PC-9 (cell line): Measurements from ENCODE around the gene XRCC6. TPM values are rescaled to one million over a fixed set of nuclear protein-coding genes. Genes with fewer than 3 reads are reported as not detected.

Experiments used
- BruUV-seq: library from RNA; stranded (reverse); fragments of 400-500 nt; replicated peaks from 2 replicates; lab custom pipeline; 2021; lab: Mats Ljungman, UMichigan
- CTCF ChIA-PET: fragments of 300-600 bp; sonication (Branson Sonifier 250); formaldehyde crosslinking; loops from one replicate; lab custom pipeline; 2022; ENCODE audit warnings: antibody characterized with exemption; lab: Charles Lee
- POLR2A ChIA-PET: fragments of 300-600 bp; sonication (Branson Sonifier 250); formaldehyde crosslinking; loops from one replicate; lab custom pipeline; 2022; ENCODE audit warnings: antibody characterized with exemption; ENCODE audit not compliant: unreplicated experiment; lab: Charles Lee
- DNase-seq, 2 experiments: peaks; one replicate each; pipeline versions ENCODE4 v3.0.0 to v3.0.0-alpha.2; 2015 to 2022; ENCODE audit warnings: mixed read lengths in 1 of 2
- H2AFZ ChIP-seq: fragments of 200-600 bp; sonication (generic); 2 replicates; pipeline ENCODE4 v1.8.1; 2017; ENCODE audit warnings: antibody characterized with exemption
- H3F3A ChIP-seq: fragments of 200-600 bp; sonication (generic); 2 replicates; pipeline ENCODE4 v1.8.1; 2017; ENCODE audit warnings: antibody characterized with exemption, mild to moderate bottlenecking, low read depth; ENCODE audit not compliant: insufficient read depth
- H3K27ac ChIP-seq: fragments of 200-600 bp; sonication (generic); 2 replicates; pipeline ENCODE4 v1.6.1; 2016; ENCODE audit warnings: mixed run types
- H3K27me3 ChIP-seq: fragments of 200-600 bp; sonication (generic); 2 replicates; pipeline ENCODE4 v1.6.1; 2016; ENCODE audit warnings: low read depth, mixed run types; ENCODE audit not compliant: insufficient read depth
- H3K36me3 ChIP-seq: fragments of 200-600 bp; sonication (generic); 2 replicates; pipeline ENCODE4 v1.6.1; 2016; ENCODE audit warnings: low read depth, mixed run types
- H3K4me1 ChIP-seq: fragments of 200-600 bp; sonication (generic); replicated peaks from 2 replicates; pipeline ENCODE4 v1.6.1; 2016; ENCODE audit warnings: mixed run types; ENCODE audit not compliant: insufficient read depth
- H3K4me2 ChIP-seq: fragments of 200-600 bp; sonication (generic); 2 replicates; pipeline ENCODE4 v1.6.1; 2017; ENCODE audit warnings: mixed run types
- H3K4me3 ChIP-seq: fragments of 200-600 bp; sonication (generic); 2 replicates; pipeline ENCODE4 v1.6.1; 2016; ENCODE audit warnings: mixed run types
- H3K79me2 ChIP-seq: fragments of 200-600 bp; sonication (generic); 2 replicates; pipeline ENCODE4 v1.6.1; 2017; ENCODE audit warnings: low read depth, mixed run types
- H3K9me2 ChIP-seq: fragments of 200-600 bp; sonication (generic); 2 replicates; pipeline ENCODE4 v1.8.1; 2017; ENCODE audit warnings: mild to moderate bottlenecking; ENCODE audit not compliant: insufficient read depth
- H3K9me3 ChIP-seq: fragments of 200-600 bp; sonication (generic); 2 replicates; pipeline ENCODE4 v1.8.1; 2016; ENCODE audit warnings: low read depth; ENCODE audit not compliant: insufficient read depth
- H4K20me1 ChIP-seq: fragments of 200-600 bp; sonication (generic); 2 replicates; pipeline ENCODE4 v1.8.1; 2017; ENCODE audit not compliant: insufficient read depth
- CTCF ChIP-seq: fragments of 200-600 bp; sonication (generic); conservative IDR thresholded peaks from 2 replicates; pipeline ENCODE4 v1.6.1; 2017; ENCODE audit warnings: mixed run types, antibody characterized with exemption, mild to moderate bottlenecking, moderate library complexity
- EZH2 ChIP-seq: fragments of 200-600 bp; sonication (generic); IDR thresholded peaks from 2 replicates; pipeline ENCODE4 v1.8.0; 2017; ENCODE audit warnings: antibody characterized with exemption, low read depth
- intact Hi-C: fragments of 100-400 bp; cut with micrococcal nuclease; formaldehyde crosslinking; loops from one replicate; pipeline ENCODE4 v1.10.0; 2022; ENCODE audit not compliant: unreplicated experiment
- total RNA-seq: library from RNA; stranded (reverse); gene quantifications from 2 replicates; pipeline ENCODE4 v1.2.3, GENCODE V29; 2021

XRCC6 gene
- total RNA-seq, 1 experiment from 2014 or later, result 486 TPM

GRCh38 chr22:41641854-41642253, 20.8 kb downstream of the XRCC6 start:
- peaks cover 31% of the 10 kb centered on the region for H3K79me2 ChIP-seq
- no peaks in the 10 kb centered on the region for H3K27me3 ChIP-seq
- H3K4me1 ChIP-seq, result no peaks in the 10 kb centered on the region
- no peak overlapping the region for H3K4me2 ChIP-seq
- no peaks in the 10 kb centered on the region for H3K9me3 ChIP-seq
- intact Hi-C loops, result no loop called here
- no peak overlapping the region for H3K4me3 ChIP-seq
- no peaks in the 10 kb centered on the region for H3K9me2 ChIP-seq
- no TSS peak for BruUV-seq
- no peak for DNase-seq
- TF ChIP-seq EZH2, result no peak
- TF ChIP-seq CTCF, result no peak
- no peak overlapping the region for H2AFZ ChIP-seq
- H3K27ac ChIP-seq, result no peak overlapping the region
- peaks cover 58% of the 10 kb centered on the region for H3K36me3 ChIP-seq
- ChIA-PET CTCF (no interaction called here), POLR2A (no interaction called here)
- H3F3A ChIP-seq, result peaks cover 49% of the 10 kb centered on the region
- peaks cover 61% of the 10 kb centered on the region for H4K20me1 ChIP-seq

GRCh38 chr22:41642331-41643110, 21.4 kb downstream of the XRCC6 start:
- no peak overlapping the region for H3K27ac ChIP-seq
- no peak overlapping the region for H3K4me2 ChIP-seq
- peaks cover 47% of the 10 kb centered on the region for H3F3A ChIP-seq
- BruUV-seq, result no TSS peak
- H3K36me3 ChIP-seq, result peaks cover 52% of the 10 kb centered on the region
- no peak for DNase-seq
- TF ChIP-seq EZH2 (no peak), CTCF (no peak)
- peaks cover 58% of the 10 kb centered on the region for H4K20me1 ChIP-seq
- H3K79me2 ChIP-seq, result peaks cover 31% of the 10 kb centered on the region
- no peaks in the 10 kb centered on the region for H3K4me1 ChIP-seq
- no peaks in the 10 kb centered on the region for H3K9me3 ChIP-seq
- H3K27me3 ChIP-seq, result no peaks in the 10 kb centered on the region
- H2AFZ ChIP-seq, result no peak overlapping the region
- intact Hi-C loops, result no loop called here
- H3K4me3 ChIP-seq, result no peak overlapping the region
- no peaks in the 10 kb centered on the region for H3K9me2 ChIP-seq
- ChIA-PET CTCF (no interaction called here), POLR2A (no interaction called here)

- DNase-seq, result no peak
- no peak for TF ChIP-seq EZH2
- no peaks in the 10 kb centered on the region for H3K4me1 ChIP-seq
- H3K4me2 ChIP-seq, result no peak overlapping the region
- peaks cover 59% of the 10 kb centered on the region for H4K20me1 ChIP-seq
- peaks cover 52% of the 10 kb centered on the region for H3F3A ChIP-seq
- no peak overlapping the region for H3K4me3 ChIP-seq
- H3K36me3 ChIP-seq, result peaks cover 55% of the 10 kb centered on the region
- ChIA-PET CTCF (no interaction called here), POLR2A (no interaction called here)
- no peak overlapping the region for H2AFZ ChIP-seq
- H3K27ac ChIP-seq, result no peak overlapping the region
- BruUV-seq, result no TSS peak
- H3K9me3 ChIP-seq, result no peaks in the 10 kb centered on the region
- H3K9me2 ChIP-seq, result no peaks in the 10 kb centered on the region
- H3K79me2 ChIP-seq, result peaks cover 14% of the 10 kb centered on the region
- intact Hi-C loops, result no loop called here
- no peaks in the 10 kb centered on the region for H3K27me3 ChIP-seq
Measured at GRCh38 chr22:41647771-41648170, 26.7 kb downstream of the XRCC6 start.
